PFSK-1 (cell line): ENCODE data around the gene TOP2B.

Experiments used
- FOXP2 ChIP-seq: optimal IDR thresholded peaks from 2 replicates; pipeline ENCODE3; 2011; ENCODE audit warnings: borderline replicate concordance, control low read depth, inconsistent platforms; ENCODE audit not compliant: insufficient read depth; ENCODE audit errors: extremely low read length, extremely low read depth
- POLR2AphosphoS5 ChIP-seq: IDR thresholded peaks from 2 replicates; pipeline ENCODE4 v1.6.1; 2012; ENCODE audit warnings: low read depth, mild to moderate bottlenecking, control low read depth, low read length, moderate library complexity
- SIN3A ChIP-seq: IDR thresholded peaks from 2 replicates; pipeline ENCODE4 v1.6.1; 2012; ENCODE audit warnings: mild to moderate bottlenecking, low read length, moderate library complexity, borderline replicate concordance; ENCODE audit not compliant: insufficient read depth
- TAF1 ChIP-seq: IDR thresholded peaks from 2 replicates; pipeline ENCODE4 v1.6.1; 2012; ENCODE audit warnings: low read length, control low read depth, borderline replicate concordance; ENCODE audit not compliant: insufficient read depth
- TF ChIP-seq, protein P1 (sequence below), 2 experiments: IDR thresholded peaks; 2 replicates each; pipeline versions ENCODE4 v1.6.1 to v1.8.0; 2011 to 2012; ENCODE audit warnings: low read depth in 2 of 2, low read length in 2 of 2, control low read depth in 1 of 2, inconsistent platforms in 1 of 2, mild to moderate bottlenecking in 1 of 2, moderate library complexity in 1 of 2; ENCODE audit not compliant: insufficient read depth in 1 of 2

Gene TOP2B

DNA sequence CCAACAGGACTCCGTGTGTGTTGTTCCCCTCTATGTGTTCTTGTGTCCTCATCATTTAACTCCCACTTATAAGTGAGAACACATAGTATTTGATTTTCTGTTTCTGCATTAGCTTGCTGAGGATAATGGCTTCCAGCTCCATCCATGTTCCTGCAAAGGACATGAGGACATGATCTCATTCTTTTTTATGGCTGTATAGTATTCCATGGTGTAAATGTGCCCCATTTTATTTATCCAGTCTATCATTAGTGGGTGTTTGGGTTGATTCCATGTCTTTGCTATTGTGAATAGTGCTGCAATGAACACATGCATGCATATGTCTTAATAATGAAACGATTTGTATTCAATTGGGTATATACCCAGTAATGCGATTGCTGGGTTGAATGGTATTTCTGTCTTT is 28.5 kb upstream of the TOP2B start:
- TF ChIP-seq TAF1: no peak
- TF ChIP-seq SIN3A: no peak
- TF ChIP-seq POLR2AphosphoS5: no peak
- no peak for TF ChIP-seq FOXP2
- TF ChIP-seq, protein P1, sequence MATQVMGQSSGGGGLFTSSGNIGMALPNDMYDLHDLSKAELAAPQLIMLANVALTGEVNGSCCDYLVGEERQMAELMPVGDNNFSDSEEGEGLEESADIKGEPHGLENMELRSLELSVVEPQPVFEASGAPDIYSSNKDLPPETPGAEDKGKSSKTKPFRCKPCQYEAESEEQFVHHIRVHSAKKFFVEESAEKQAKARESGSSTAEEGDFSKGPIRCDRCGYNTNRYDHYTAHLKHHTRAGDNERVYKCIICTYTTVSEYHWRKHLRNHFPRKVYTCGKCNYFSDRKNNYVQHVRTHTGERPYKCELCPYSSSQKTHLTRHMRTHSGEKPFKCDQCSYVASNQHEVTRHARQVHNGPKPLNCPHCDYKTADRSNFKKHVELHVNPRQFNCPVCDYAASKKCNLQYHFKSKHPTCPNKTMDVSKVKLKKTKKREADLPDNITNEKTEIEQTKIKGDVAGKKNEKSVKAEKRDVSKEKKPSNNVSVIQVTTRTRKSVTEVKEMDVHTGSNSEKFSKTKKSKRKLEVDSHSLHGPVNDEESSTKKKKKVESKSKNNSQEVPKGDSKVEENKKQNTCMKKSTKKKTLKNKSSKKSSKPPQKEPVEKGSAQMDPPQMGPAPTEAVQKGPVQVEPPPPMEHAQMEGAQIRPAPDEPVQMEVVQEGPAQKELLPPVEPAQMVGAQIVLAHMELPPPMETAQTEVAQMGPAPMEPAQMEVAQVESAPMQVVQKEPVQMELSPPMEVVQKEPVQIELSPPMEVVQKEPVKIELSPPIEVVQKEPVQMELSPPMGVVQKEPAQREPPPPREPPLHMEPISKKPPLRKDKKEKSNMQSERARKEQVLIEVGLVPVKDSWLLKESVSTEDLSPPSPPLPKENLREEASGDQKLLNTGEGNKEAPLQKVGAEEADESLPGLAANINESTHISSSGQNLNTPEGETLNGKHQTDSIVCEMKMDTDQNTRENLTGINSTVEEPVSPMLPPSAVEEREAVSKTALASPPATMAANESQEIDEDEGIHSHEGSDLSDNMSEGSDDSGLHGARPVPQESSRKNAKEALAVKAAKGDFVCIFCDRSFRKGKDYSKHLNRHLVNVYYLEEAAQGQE (IDR thresholded peaks at IDR 0.05; ENCODE audit: insufficient read depth in 1 of 2, low read depth in 2 of 2, low read length in 2 of 2): no peak

DNA sequence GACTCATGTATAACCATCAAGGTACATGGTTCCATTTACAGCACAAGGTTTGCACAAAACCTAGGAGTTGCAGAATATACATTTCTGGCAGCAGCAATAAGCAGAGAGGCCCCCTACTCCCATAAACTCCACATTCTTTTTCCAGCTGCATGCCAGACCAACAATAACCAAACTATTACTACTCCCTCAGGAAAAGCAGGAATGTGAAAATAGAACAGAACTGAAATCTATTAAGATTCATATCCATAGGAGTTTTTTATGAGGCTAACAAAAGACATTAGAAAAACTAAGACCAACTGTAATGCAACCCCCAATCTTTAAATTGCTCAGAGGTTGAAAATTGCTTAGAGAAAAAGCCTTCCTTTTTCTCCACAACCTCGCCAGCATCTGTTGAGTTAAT is 27.6 kb upstream of the TOP2B start:
- no peak for TF ChIP-seq TAF1
- TF ChIP-seq, protein P1 (IDR thresholded peaks at IDR 0.05; ENCODE audit: insufficient read depth in 1 of 2, low read depth in 2 of 2, low read length in 2 of 2): no peak

DNA sequence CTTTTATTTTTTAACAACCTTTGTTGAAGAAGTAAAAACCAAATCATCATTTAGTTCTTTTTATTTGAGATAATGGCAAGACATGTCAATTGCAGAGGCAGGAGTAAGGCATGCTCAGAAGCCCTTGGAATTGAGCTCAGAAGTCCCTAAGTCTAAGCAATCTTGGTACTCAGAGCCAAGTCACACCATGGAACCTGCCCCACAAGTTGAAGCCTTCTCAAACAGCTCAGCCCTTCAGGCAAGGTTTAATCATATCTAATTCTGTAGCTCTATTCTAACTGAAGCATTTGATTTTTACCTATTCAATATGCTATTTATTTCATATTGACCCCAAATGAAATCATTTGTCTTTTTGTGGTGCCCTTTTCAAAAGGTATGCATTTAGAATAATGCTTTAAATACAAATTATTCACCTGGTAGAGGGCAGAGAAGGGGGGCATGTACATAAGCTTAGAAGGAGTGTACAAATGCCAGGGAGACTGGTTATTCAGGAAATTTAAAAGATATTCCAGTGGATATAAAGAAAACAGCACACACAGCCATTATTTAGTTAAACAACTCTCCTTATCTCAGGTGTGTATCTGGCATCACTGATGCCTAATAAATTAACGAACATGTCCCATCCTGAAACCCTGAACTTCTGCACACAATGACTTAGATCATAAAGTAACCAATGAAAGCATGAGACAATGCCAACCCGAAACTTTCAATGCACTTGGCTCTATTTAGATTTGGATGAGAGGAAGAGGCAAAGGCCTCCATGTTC is 26.2 kb upstream of the TOP2B start:
- no peak for TF ChIP-seq FOXP2

DNA sequence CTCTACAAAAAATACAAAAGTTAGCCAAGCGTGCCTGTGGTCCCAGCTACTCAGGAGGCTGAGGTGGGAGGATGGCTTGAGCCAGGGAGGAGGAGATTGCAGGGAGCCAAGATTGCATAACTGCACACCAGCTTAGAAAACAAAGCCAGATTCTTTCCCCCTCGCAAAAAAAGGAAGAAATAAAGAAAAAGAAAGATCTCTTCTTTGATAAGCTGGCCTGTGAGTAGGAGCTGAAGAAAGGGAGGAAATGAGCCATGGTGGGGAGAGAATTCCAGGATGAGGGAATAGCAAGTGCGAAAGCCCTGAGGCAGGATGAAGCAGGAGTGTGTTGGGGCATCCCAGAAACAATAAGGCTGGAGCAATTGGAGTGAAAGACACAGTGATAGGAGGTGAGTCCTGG is 24.5 kb upstream of the TOP2B start:
- TF ChIP-seq, protein P1 (IDR thresholded peaks at IDR 0.05; ENCODE audit: insufficient read depth in 1 of 2, low read depth in 2 of 2, low read length in 2 of 2): no peak
- TF ChIP-seq POLR2AphosphoS5 (no peak), TAF1 (no peak), SIN3A (no peak), FOXP2 (no peak)

DNA sequence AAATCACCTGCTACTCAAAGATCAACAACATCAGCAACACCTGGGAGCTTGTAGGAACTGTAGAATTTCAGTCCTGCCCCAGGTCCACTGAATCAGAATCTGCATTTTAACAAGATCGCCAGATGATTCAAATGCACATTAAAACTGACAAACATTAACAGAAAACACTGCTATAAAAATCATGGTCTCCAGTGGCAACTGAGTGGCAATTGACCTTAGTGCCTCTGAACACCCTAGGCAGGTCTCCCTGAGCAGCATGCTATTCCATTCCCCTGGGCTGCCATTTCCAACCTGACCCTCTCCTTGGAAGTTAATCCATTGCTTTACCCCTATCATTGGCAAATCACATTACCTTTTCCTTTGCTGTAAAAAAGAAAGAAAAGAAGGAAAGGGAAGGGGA is 23.0 kb upstream of the TOP2B start:
- no peak for TF ChIP-seq FOXP2
- no peak for TF ChIP-seq SIN3A
- TF ChIP-seq, protein P1 (IDR thresholded peaks at IDR 0.05; ENCODE audit: insufficient read depth in 1 of 2, low read depth in 2 of 2, low read length in 2 of 2): no peak
- no peak for TF ChIP-seq POLR2AphosphoS5
- TF ChIP-seq TAF1: no peak
